IPS-15b (cell line): ENCODE results near the gene GRB10.

ENCODE experiments used
- H3K27me3 ChIP-seq: one replicate; pipeline ENCODE4 v1.6.1; 2013; ENCODE audit warnings: low read length; ENCODE audit not compliant: control insufficient read depth, insufficient read depth
- H3K36me3 ChIP-seq: one replicate; pipeline ENCODE4 v1.6.1; 2013; ENCODE audit warnings: low read length; ENCODE audit not compliant: control insufficient read depth, insufficient read depth
- H3K4me1 ChIP-seq: one replicate; pipeline ENCODE4 v1.6.1; 2013; ENCODE audit warnings: mild to moderate bottlenecking, low read length; ENCODE audit not compliant: control insufficient read depth, insufficient read depth
- H3K4me3 ChIP-seq: one replicate; pipeline ENCODE4 v1.5.1; 2013; ENCODE audit warnings: low read depth, low read length
- H3K9ac ChIP-seq: one replicate; pipeline ENCODE4 v1.6.1; 2013; ENCODE audit warnings: low read depth, mild to moderate bottlenecking, low read length
- H3K9me3 ChIP-seq: one replicate; pipeline ENCODE4 v1.6.1; 2013; ENCODE audit warnings: mild to moderate bottlenecking, low read length; ENCODE audit not compliant: control insufficient read depth, insufficient read depth

Gene GRB10

GRCh38 chr7:50659329-50659965 lies 123.2 kb downstream of the GRB10 start:
- peaks cover 14% of the 10 kb centered on the region for H3K36me3 ChIP-seq
- H3K9me3 ChIP-seq: no peaks in the 10 kb centered on the region
- no peak overlapping the region for H3K9ac ChIP-seq
- H3K4me3 ChIP-seq: no peak overlapping the region
- no peaks in the 10 kb centered on the region for H3K27me3 ChIP-seq
- H3K4me1 ChIP-seq: no peaks in the 10 kb centered on the region

GRCh38 chr7:50658696-50659095 lies 124.0 kb downstream of the GRB10 start:
- Histone ChIP-seq H3K36me3 (peaks cover 11% of the 10 kb centered on the region), H3K4me3 (no peak overlapping the region), H3K9me3 (no peaks in the 10 kb centered on the region), H3K4me1 (no peaks in the 10 kb centered on the region), H3K27me3 (no peaks in the 10 kb centered on the region), H3K9ac (no peak overlapping the region)

- Histone ChIP-seq H3K4me3 (no peak overlapping the region), H3K36me3 (peaks cover 11% of the 10 kb centered on the region), H3K4me1 (no peaks in the 10 kb centered on the region), H3K9ac (no peak overlapping the region), H3K9me3 (no peaks in the 10 kb centered on the region), H3K27me3 (no peaks in the 10 kb centered on the region)
Measured at GRCh38 chr7:50657912-50658311, 124.8 kb downstream of the GRB10 start.

- Histone ChIP-seq H3K4me1 (no peaks in the 10 kb centered on the region), H3K36me3 (peaks cover 11% of the 10 kb centered on the region), H3K4me3 (no peak overlapping the region), H3K9me3 (no peaks in the 10 kb centered on the region), H3K27me3 (no peaks in the 10 kb centered on the region), H3K9ac (no peak overlapping the region)
Measured at GRCh38 chr7:50657341-50657873, 125.3 kb downstream of the GRB10 start.

- no peak overlapping the region for H3K9ac ChIP-seq
- H3K4me1 ChIP-seq: no peaks in the 10 kb centered on the region
- no peaks in the 10 kb centered on the region for H3K9me3 ChIP-seq
- H3K36me3 ChIP-seq: peaks cover 5% of the 10 kb centered on the region
- no peaks in the 10 kb centered on the region for H3K27me3 ChIP-seq
- no peak overlapping the region for H3K4me3 ChIP-seq
Measured at GRCh38 chr7:50656141-50656895, 126.4 kb downstream of the GRB10 start.

GRCh38 chr7:50655490-50655889 lies 127.2 kb downstream of the GRB10 start:
- Histone ChIP-seq H3K4me3 (no peak overlapping the region), H3K9ac (no peak overlapping the region), H3K4me1 (no peaks in the 10 kb centered on the region), H3K27me3 (no peaks in the 10 kb centered on the region), H3K9me3 (no peaks in the 10 kb centered on the region), H3K36me3 (peaks cover 5% of the 10 kb centered on the region)

GRCh38 chr7:50655020-50655419 lies 127.7 kb downstream of the GRB10 start:
- no peaks in the 10 kb centered on the region for H3K27me3 ChIP-seq
- no peak overlapping the region for H3K9ac ChIP-seq
- no peaks in the 10 kb centered on the region for H3K4me1 ChIP-seq
- H3K9me3 ChIP-seq: no peaks in the 10 kb centered on the region
- H3K36me3 ChIP-seq: peaks cover 3% of the 10 kb centered on the region
- no peak overlapping the region for H3K4me3 ChIP-seq

- peaks cover 3% of the 10 kb centered on the region for H3K36me3 ChIP-seq
- H3K4me1 ChIP-seq: no peaks in the 10 kb centered on the region
Measured at GRCh38 chr7:50653981-50654425, 128.7 kb downstream of the GRB10 start.

GRCh38 chr7:50653126-50653864 lies 129.4 kb downstream of the GRB10 start:
- Histone ChIP-seq H3K36me3 (peaks cover 3% of the 10 kb centered on the region), H3K9me3 (no peaks in the 10 kb centered on the region), H3K9ac (no peak overlapping the region), H3K27me3 (no peaks in the 10 kb centered on the region), H3K4me1 (no peaks in the 10 kb centered on the region), H3K4me3 (no peak overlapping the region)

More at GRCh38 chr7:50653981-50654425, 128.7 kb downstream of the GRB10 start:
- no peaks in the 10 kb centered on the region for H3K9me3 ChIP-seq
- H3K4me3 ChIP-seq: no peak overlapping the region
- H3K9ac ChIP-seq: no peak overlapping the region
- H3K27me3 ChIP-seq: no peaks in the 10 kb centered on the region

GRCh38 chr7:50652400-50653125 lies 130.1 kb downstream of the GRB10 start:
- Histone ChIP-seq H3K9me3 (no peaks in the 10 kb centered on the region), H3K4me1 (no peaks in the 10 kb centered on the region), H3K9ac (no peak overlapping the region), H3K36me3 (peaks cover 3% of the 10 kb centered on the region), H3K27me3 (no peaks in the 10 kb centered on the region), H3K4me3 (no peak overlapping the region)

GRCh38 chr7:50651271-50651989 lies 131.3 kb downstream of the GRB10 start:
- Histone ChIP-seq H3K9ac (no peak overlapping the region), H3K36me3 (peaks cover 3% of the 10 kb centered on the region), H3K27me3 (no peaks in the 10 kb centered on the region), H3K4me1 (no peaks in the 10 kb centered on the region), H3K4me3 (no peak overlapping the region), H3K9me3 (no peaks in the 10 kb centered on the region)
